HepG2 (cell line): ENCODE data around the gene RPS27A. TPM values are rescaled to one million over a fixed set of nuclear protein-coding genes. Genes with fewer than 3 reads are reported as not detected.

ENCODE experiments used
- ATAC-seq: fragments of 200-7000 bp; cut with Tn5 transposase; 3 replicates; pipeline ENCODE4 v1.9.1; 2020; ENCODE audit warnings: mild to moderate bottlenecking, moderate library complexity
- BruUV-seq: library from RNA; stranded (reverse); fragments of 400-500 nt; replicated peaks from 2 replicates; lab custom pipeline; 2021; lab: Mats Ljungman, UMichigan
- CTCF ChIA-PET: fragments of 300-600 bp; formaldehyde crosslinking; extraction: SDS; loops from one replicate; lab custom pipeline; 2021; ENCODE audit warnings: low total read pairs, inconsistent platforms, low intra/inter-chr PET ratio; lab: Yijun Ruan, JAX
- POLR2A ChIA-PET: fragments of 350-600 bp; sonication (Branson Sonifier 250); formaldehyde crosslinking; loops from one replicate; lab custom pipeline; 2020; ENCODE audit warnings: antibody characterized with exemption, inconsistent platforms; lab: Yijun Ruan, JAX
- DNase-seq: peaks from one replicate; pipeline ENCODE4 v3.0.0-alpha.2; 2015; ENCODE audit warnings: low spot score
- FAIRE-seq: peaks from 3 replicates; lab custom pipeline; 2011; peaks lifted over from hg19 to GRCh38; lab: Jason Lieb, UNC
- H2AFZ ChIP-seq: one replicate; pipeline ENCODE4 v1.6.1; 2011; ENCODE audit warnings: low read length, inconsistent platforms
- H3K27ac ChIP-seq: fragments of 300-600 bp; 3 replicates; pipeline ENCODE4 v1.8.0; 2011; ENCODE audit warnings: mixed run types, mild to moderate bottlenecking, mixed read lengths, low read length, inconsistent platforms; ENCODE audit not compliant: insufficient read depth; ENCODE audit errors: extremely low read length
- H3K27me3 ChIP-seq, 2 experiments: fragments of 200-600 bp in 1 of 2; 2 replicates in 1 of 2; 3 replicates in 1 of 2; pipeline versions ENCODE4 v1.6.0 to v1.8.0; 2011; ENCODE audit warnings: low read length in 2 of 2, mild to moderate bottlenecking in 2 of 2, moderate library complexity in 2 of 2, inconsistent platforms in 1 of 2; ENCODE audit not compliant: insufficient read depth in 2 of 2, control insufficient read depth in 1 of 2
- H3K36me3 ChIP-seq, 2 experiments: fragments of 200-600 bp in 1 of 2; replicated peaks in 1 of 2; 2 replicates in 1 of 2; 3 replicates in 1 of 2; pipeline versions ENCODE4 v1.5.1 to v1.8.0; 2011; ENCODE audit warnings: low read length in 2 of 2, inconsistent platforms in 1 of 2; ENCODE audit not compliant: insufficient read depth in 2 of 2, control insufficient read depth in 1 of 2
- H3K4me1 ChIP-seq: 2 replicates; pipeline ENCODE4 v1.5.1; 2012; ENCODE audit warnings: low read length, inconsistent platforms; ENCODE audit not compliant: insufficient read depth
- H3K4me2 ChIP-seq: 2 replicates; pipeline ENCODE4 v1.6.0; 2011; ENCODE audit warnings: low read depth, low read length, inconsistent platforms
- H3K4me3 ChIP-seq, 3 experiments: fragments of 200-600 bp in 1 of 3; sonication (generic), shearing (Covaris generic) in 1 of 3; replicated peaks in 1 of 3; 2 replicates each; pipeline ENCODE4 v1.5.1; 2011 to 2016; ENCODE audit warnings: low read length in 3 of 3, inconsistent platforms in 2 of 3, low read depth in 2 of 3, mild to moderate bottlenecking in 2 of 3, control low read depth in 1 of 3, mixed read lengths in 1 of 3; ENCODE audit not compliant: insufficient read depth in 1 of 3
- H3K79me2 ChIP-seq: one replicate; pipeline ENCODE4 v1.6.1; 2011; ENCODE audit warnings: low read length, inconsistent platforms; ENCODE audit not compliant: insufficient read depth
- H3K9ac ChIP-seq: 2 replicates; pipeline ENCODE4 v1.6.0; 2011; ENCODE audit warnings: mild to moderate bottlenecking, low read depth, low read length, inconsistent platforms; ENCODE audit not compliant: insufficient read depth
- H3K9me3 ChIP-seq: 2 replicates; pipeline ENCODE4 v1.5.1; 2012; ENCODE audit warnings: mild to moderate bottlenecking, low read length
- H4K20me1 ChIP-seq: 2 replicates; pipeline ENCODE4 v1.6.0; 2011; ENCODE audit warnings: inconsistent platforms, mild to moderate bottlenecking, low read length, moderate library complexity; ENCODE audit not compliant: insufficient read depth
- ARID4A ChIP-seq: sonication (generic); formaldehyde crosslinking; IDR thresholded peaks from 2 replicates; pipeline ENCODE4 v1.5.0; 2020; ENCODE audit warnings: mild to moderate bottlenecking, missing genetic modification reagents, borderline replicate concordance
- ATF6 ChIP-seq: sonication (generic); formaldehyde crosslinking; conservative IDR thresholded peaks from 2 replicates; pipeline ENCODE4 v1.4.0; 2020; ENCODE audit warnings: missing genetic modification reagents
- E2F5 ChIP-seq: sonication (generic); formaldehyde crosslinking; conservative IDR thresholded peaks from 2 replicates; pipeline ENCODE4 v1.4.0; 2020; ENCODE audit warnings: missing genetic modification reagents
- GZF1 ChIP-seq: sonication (generic); formaldehyde crosslinking; IDR thresholded peaks from 2 replicates; pipeline ENCODE4 v1.5.1; 2020; ENCODE audit warnings: mild to moderate bottlenecking, missing genetic modification reagents
- HDAC1 ChIP-seq: sonication (generic); formaldehyde crosslinking; IDR thresholded peaks from 2 replicates; pipeline ENCODE4 v1.5.1; 2020; ENCODE audit warnings: mild to moderate bottlenecking, missing genetic modification reagents
- HOMEZ ChIP-seq: IDR thresholded peaks from 2 replicates; pipeline ENCODE4 v1.6.1; 2016; ENCODE audit warnings: low read depth
- IRX3 ChIP-seq: sonication (generic); formaldehyde crosslinking; IDR thresholded peaks from 2 replicates; pipeline ENCODE4 v1.8.1; 2023; ENCODE audit warnings: mild to moderate bottlenecking, low read depth, missing genetic modification reagents, borderline replicate concordance
- MAFF ChIP-seq: IDR thresholded peaks from 2 replicates; pipeline ENCODE4 v1.6.1; 2011; ENCODE audit warnings: low read depth, low read length, improper control_type of control experiment
- MAFK ChIP-seq, 2 experiments: IDR thresholded peaks in 1 of 2; conservative IDR thresholded peaks in 1 of 2; 2 replicates each; pipeline ENCODE4 v1.6.1; 2011; ENCODE audit warnings: improper control_type of control experiment in 2 of 2, low read length in 2 of 2
- MXD1 ChIP-seq: sonication (generic); formaldehyde crosslinking; IDR thresholded peaks from 2 replicates; pipeline ENCODE4 v1.4.0; 2020; ENCODE audit warnings: mild to moderate bottlenecking, missing genetic modification reagents
- PITX1 ChIP-seq: sonication (generic); formaldehyde crosslinking; IDR thresholded peaks from 2 replicates; pipeline ENCODE4 v1.5.1; 2020; ENCODE audit warnings: mild to moderate bottlenecking, missing genetic modification reagents
- ZNF205 ChIP-seq: IDR thresholded peaks from 2 replicates; pipeline ENCODE4 v1.6.1; 2018; ENCODE audit warnings: missing biosample characterization, missing genetic modification reagents
- ZNF562 ChIP-seq: sonication (generic); formaldehyde crosslinking; IDR thresholded peaks from 2 replicates; pipeline ENCODE4 v1.8.0; 2022; ENCODE audit warnings: missing genetic modification reagents, borderline replicate concordance
- ZNF615 ChIP-seq: sonication (generic); formaldehyde crosslinking; IDR thresholded peaks from 2 replicates; pipeline ENCODE4 v1.5.0; 2020; ENCODE audit warnings: mild to moderate bottlenecking, missing genetic modification reagents, borderline replicate concordance
- ZNF724P ChIP-seq: sonication (generic); formaldehyde crosslinking; IDR thresholded peaks from 2 replicates; pipeline ENCODE4 v1.8.0; 2022; ENCODE audit warnings: missing genetic modification reagents, borderline replicate concordance
- WGBS: methylation state at CpG from one replicate; pipeline ENCODE4 v1.1.6; 2017; ENCODE audit warnings: low lambda C conversion rate; 5-methylcytosine and 5-hydroxymethylcytosine counted together
- in situ Hi-C: cut with HindIII; loops from 2 replicates; pipeline ENCODE4 v1.10.0; 2017; ENCODE audit warnings: low pct_unique_long_range_greater_than_20kb; ENCODE audit not compliant: extremely low pct_ligation_motif_present
- intact Hi-C: fragments of 100-400 bp; cut with micrococcal nuclease; formaldehyde crosslinking; loops from one replicate; pipeline ENCODE4 v1.10.0; 2022; ENCODE audit not compliant: unreplicated experiment
- polyA plus RNA-seq, 8 experiments: library from polyadenylated mRNA; depleted of rRNA in 3 of 8; stranded (reverse) in 7 of 8; unstranded in 1 of 8; fragments of >200 nt; fragmentation: Illumina TruSeq in 4 of 8; extraction: Trizol in 4 of 8; gene quantifications; 2 replicates each; pipeline versions ENCODE4 v1.2.1 to v1.2.3, GENCODE V29; 2011 to 2016; ENCODE audit warnings: low read depth in 4 of 8, missing spikeins in 1 of 8, mixed read lengths in 1 of 8; ENCODE audit not compliant: insufficient read depth in 1 of 8
- total RNA-seq, 5 experiments: library from RNA; depleted of rRNA; stranded (reverse); fragments of >200 nt; fragmentation: Illumina TruSeq; extraction: Trizol; gene quantifications; 2 replicates each; pipeline ENCODE4 v1.2.3, GENCODE V29; 2016; ENCODE audit warnings: low read depth in 1 of 5

RPS27A gene
- total and polyA plus RNA-seq, 2 of the 13 experiments (the other 11 are each of a cell fraction or from before 2014, with no cell fraction given): 2,779 to 3,269 TPM

GRCh38 chr2:55230551-55230950 lies 1.9 kb upstream of the RPS27A start:
- ATAC-seq (no peak), DNase-seq (no peak), FAIRE-seq (no peak)
- in situ Hi-C loops: loop anchor here (5.0 kb wide), 1 partner anchor 37 kb away; the partner anchor contains the start of gene MTIF2
- Histone ChIP-seq H3K79me2 (peaks cover 44% of the 10 kb centered on the region), H3K27me3 (no peaks in the 10 kb centered on the region; a peak in 1 of 5 replicates), H3K36me3 (peaks cover 4 to 15% of the 10 kb centered on the region in 2 experiments; a peak in 4 of 5 replicates), H3K9me3 (no peaks in the 10 kb centered on the region), H3K4me1 (peaks cover 59% of the 10 kb centered on the region), H3K4me3 (no peak overlapping the region), H2AFZ (no peak overlapping the region), H3K9ac (no peak overlapping the region), H3K27ac (no peak overlapping the region), H3K4me2 (peak overlapping the region; percentile 32; the same call in 1 of the 2 replicates), H4K20me1 (peaks cover 13% of the 10 kb centered on the region; the same call in 1 of the 2 replicates)
- no TSS peak for BruUV-seq
- intact Hi-C loops: loop anchor here (10.0 kb wide), 3 partner anchors 176 to 284 kb away; partner anchors contain the start of genes CCDC88A, CFAP36 and RTN4
- 98% methylated on average over 3 of the region's 3 CpGs for WGBS
- ChIA-PET CTCF (no interaction called here), POLR2A (no interaction called here)
- no peak for TF ChIP-seq ATF6 (CRISPR knock-in tag)
- TF ChIP-seq MAFK (conservative IDR thresholded peaks at IDR 0.05 in 1 of 2, IDR thresholded peaks at IDR 0.05 in 1 of 2; ENCODE audit: low read length in 2 of 2): peak; percentile 81 to 86
- no peak for TF ChIP-seq IRX3 (CRISPR knock-in tag)
- no peak for TF ChIP-seq PITX1 (CRISPR knock-in tag)
- no peak for TF ChIP-seq GZF1 (CRISPR knock-in tag)
- no peak for TF ChIP-seq MXD1 (CRISPR knock-in tag)
- no peak for TF ChIP-seq E2F5 (CRISPR knock-in tag)
- no peak for TF ChIP-seq ZNF615 (CRISPR knock-in tag)
- no peak for TF ChIP-seq HDAC1 (CRISPR knock-in tag)
- peak; percentile 80 for TF ChIP-seq MAFF
- TF ChIP-seq ZNF562 (CRISPR knock-in tag): no peak
- TF ChIP-seq ZNF724P (CRISPR knock-in tag): no peak
- TF ChIP-seq HOMEZ: no peak
- TF ChIP-seq ARID4A (CRISPR knock-in tag): no peak
- TF ChIP-seq ZNF205 (CRISPR knock-in tag): no peak
